H1 (cell line): ENCODE data around the gene SH3PXD2A. TPM values are rescaled to one million over a fixed set of nuclear protein-coding genes. Genes with fewer than 3 reads are reported as not detected.

Source experiments
- CREB1 ChIP-seq: IDR thresholded peaks from 2 replicates; pipeline ENCODE4 v1.6.1; 2012; ENCODE audit warnings: inconsistent platforms
- MAX ChIP-seq: IDR thresholded peaks from 2 replicates; pipeline ENCODE4 v1.6.1; 2012; ENCODE audit warnings: inconsistent platforms
- SIN3A ChIP-seq, 2 experiments: IDR thresholded peaks in 1 of 2; conservative IDR thresholded peaks in 1 of 2; 2 replicates each; pipeline ENCODE4 v1.6.1; 2011 to 2012; ENCODE audit warnings: low read length in 2 of 2, improper control_type of control experiment in 1 of 2, low read depth in 1 of 2, mild to moderate bottlenecking in 1 of 2
- SIX5 ChIP-seq: IDR thresholded peaks from 2 replicates; pipeline ENCODE4 v1.6.1; 2011; ENCODE audit warnings: mild to moderate bottlenecking, low read depth, low read length
- YY1 ChIP-seq: IDR thresholded peaks from 2 replicates; pipeline ENCODE4 v1.6.1; 2011; ENCODE audit warnings: low read depth, mild to moderate bottlenecking, low read length
- polyA plus RNA-seq, 7 experiments: library from polyadenylated mRNA; depleted of rRNA in 3 of 7; stranded (reverse) in 5 of 7; unstranded in 2 of 7; fragments of >200 nt in 5 of 7; fragments of 200-250 nt in 2 of 7; gene quantifications; 1 replicate in 5 of 7; 2 replicates in 1 of 7; 4 replicates in 1 of 7; pipeline versions ENCODE4 v1.2.1 to v1.2.3, GENCODE V29; 2011 to 2013; ENCODE audit warnings: missing spikeins in 2 of 7, mixed read lengths in 2 of 7
- total RNA-seq: library from RNA; stranded (reverse); fragmentation: NEBNext Ultra II Directional; extraction: Animal tissue kit (Norgen Biotek cat#: 25700); gene quantifications from 2 replicates; pipeline ENCODE4 v1.2.1, GENCODE V29; 2021

Gene SH3PXD2A
- total and polyA plus RNA-seq, 2 of the 8 experiments (the other 6 are each of a cell fraction or from before 2014, with no cell fraction given) = 5.4 to 16.3 TPM

- TF ChIP-seq MAX = peak; percentile 67
- TF ChIP-seq YY1 = peak; percentile 77; the same call in 1 of the 2 replicates
- TF ChIP-seq SIN3A (conservative IDR thresholded peaks at IDR 0.05 in 1 of 2, IDR thresholded peaks at IDR 0.05 in 1 of 2; ENCODE audit: low read depth in 1 of 2, low read length in 2 of 2) = no peak
- TF ChIP-seq CREB1 = no peak
- no peak for TF ChIP-seq SIX5
Measured at GRCh38 chr10:103870516-103870915, 15.1 kb upstream of the SH3PXD2A start (continued).
